ENCODE data around the gene RABL2A. TPM values are rescaled to one million over a fixed set of nuclear protein-coding genes. Genes with fewer than 3 reads are reported as not detected.
"Not testable (repeated sequence)": the region's sequence is repeated elsewhere in the genome, so short reads cannot be mapped to it uniquely, and the experiment has no call there.

The RABL2A gene
- 1.9 and 2.6 TPM in 2 replicates for total RNA-seq (2014; rRNA removed; shearing (Covaris generic); ENCODE audit: low replicate concordance)

DNA sequence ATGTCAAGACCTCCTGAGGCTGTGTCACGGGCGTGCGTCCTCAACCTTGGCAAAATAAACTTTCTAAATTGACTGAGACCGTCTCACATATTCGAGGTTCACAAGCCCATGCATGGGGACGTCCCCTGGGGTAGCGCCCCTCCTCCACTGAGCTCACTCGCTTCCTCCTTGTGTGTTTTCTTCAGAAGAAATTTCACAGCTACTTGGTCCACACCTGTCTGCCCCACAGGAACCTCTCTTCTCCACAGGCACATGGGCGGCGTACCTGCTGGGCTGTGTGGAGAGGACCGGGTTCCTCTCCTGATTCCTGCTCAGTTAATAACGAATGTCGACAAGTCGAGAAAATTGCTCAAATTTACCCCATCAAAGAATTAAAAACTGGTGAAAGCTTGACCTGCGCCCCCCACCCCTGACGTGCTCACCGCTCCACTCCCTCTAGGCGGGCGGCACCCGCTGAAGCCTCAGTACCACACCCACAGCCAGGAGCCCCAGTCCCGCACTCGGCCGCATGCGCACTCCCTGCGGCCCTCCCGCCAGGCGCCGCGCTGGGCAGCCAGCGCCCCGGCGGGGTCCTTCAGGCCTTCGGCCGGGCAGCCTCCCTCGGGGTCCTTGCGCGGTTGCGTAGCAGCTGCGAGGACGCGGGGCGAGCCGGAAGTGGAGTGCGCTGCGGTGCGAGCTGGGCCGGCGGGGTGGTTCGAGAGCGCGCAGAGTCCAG is at the start of gene RABL2A:
TSS of gene RABL2A (plus strand) at position 651 of the 715 bp plus-strand sequence. CDS start 1,341 bp downstream, outside the sequence.
- peak; percentile 74 for DNase-seq
- not testable (repeated sequence) for H3K9me3 ChIP-seq, H3K27me3 ChIP-seq, H3K36me3 ChIP-seq
- peak within 1 kb of the TSS; percentile 39 for H3K4me3 ChIP-seq

DNA sequence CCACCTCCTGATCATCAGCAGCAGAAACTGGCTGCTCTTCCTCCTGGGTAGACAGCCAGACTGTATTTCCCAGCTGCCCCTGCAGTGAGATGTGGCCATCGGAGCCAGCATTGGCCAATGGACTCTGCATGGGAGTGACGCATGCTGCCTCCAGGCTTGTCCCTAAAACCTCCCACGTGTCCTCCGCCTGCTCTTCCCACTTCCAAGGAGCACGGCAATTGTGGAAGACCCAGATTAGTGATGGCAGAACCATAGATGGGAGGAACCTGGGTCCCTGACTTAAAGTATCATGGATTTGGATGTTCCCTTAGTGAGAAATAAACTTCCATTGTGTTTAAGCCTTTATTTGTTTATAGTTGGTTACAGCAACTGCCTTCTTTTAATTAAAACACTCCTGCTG is 48.6 kb upstream of the RABL2A start:
- H3K27me3 ChIP-seq, H3K4me3 ChIP-seq, H3K9me3 ChIP-seq, H3K36me3 ChIP-seq: not testable (repeated sequence)
- peak; percentile 89 for DNase-seq

DNA sequence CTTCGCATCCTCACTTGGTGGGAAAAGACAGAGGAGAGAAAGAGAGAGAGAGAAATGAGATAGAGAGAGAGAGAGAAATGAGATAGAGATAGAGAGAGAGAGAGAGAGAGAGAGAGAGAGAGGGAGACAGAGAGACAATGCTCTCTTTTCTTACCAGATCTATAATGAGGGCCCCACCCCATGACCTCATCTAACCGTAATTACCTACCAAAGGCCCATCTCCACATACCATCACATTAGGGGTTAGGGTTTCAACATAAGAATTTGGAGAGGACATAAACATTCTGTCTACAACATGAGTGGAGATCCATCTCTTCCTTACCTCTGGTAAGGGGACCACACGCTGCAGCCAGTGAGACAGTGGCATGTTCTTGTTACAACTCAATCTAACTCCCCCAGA is 44.6 kb upstream of the RABL2A start:
- not testable (repeated sequence) for H3K27me3 ChIP-seq, H3K4me3 ChIP-seq, H3K9me3 ChIP-seq, H3K36me3 ChIP-seq, DNase-seq

DNA sequence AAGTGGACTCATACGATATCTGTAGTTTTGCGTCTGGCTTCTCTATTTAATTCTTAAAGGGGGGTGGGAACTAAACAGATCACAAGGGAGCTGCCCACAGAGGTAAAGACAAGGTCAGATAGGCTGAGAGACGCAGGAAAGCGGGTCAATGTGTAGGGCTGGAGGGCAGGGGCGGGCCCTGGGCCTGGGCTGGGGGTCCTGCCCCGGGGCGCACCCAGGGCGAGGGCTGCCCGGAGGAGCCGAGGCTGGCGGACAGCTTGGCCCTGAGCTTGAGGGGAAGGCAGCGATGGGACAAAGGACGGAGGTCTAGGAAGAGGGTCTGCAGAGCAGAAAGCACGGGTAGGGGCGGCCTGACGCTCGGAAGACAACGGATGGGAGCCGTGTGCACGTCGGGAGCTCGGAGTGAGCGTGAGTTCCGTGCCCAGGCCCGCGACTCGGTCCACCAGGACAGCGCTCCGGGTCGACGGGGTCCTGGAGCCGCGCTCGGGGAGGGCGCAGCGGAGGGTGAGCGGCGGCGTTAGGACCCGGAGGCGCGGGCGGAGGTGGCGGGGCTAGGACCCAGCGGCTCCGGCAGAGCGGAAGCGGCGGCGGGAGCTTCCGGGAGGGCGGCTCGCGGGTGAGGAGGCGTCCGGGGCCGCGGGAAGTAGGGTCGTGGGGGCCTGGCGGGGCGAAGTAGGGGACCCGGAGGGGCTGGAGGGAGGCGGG is 43.4 kb upstream of the RABL2A start:
- peak overlapping the region; percentile 69 for H3K4me3 ChIP-seq
- peak; percentile 84 for DNase-seq
- not testable (repeated sequence) for H3K9me3 ChIP-seq, H3K27me3 ChIP-seq, H3K36me3 ChIP-seq

DNA sequence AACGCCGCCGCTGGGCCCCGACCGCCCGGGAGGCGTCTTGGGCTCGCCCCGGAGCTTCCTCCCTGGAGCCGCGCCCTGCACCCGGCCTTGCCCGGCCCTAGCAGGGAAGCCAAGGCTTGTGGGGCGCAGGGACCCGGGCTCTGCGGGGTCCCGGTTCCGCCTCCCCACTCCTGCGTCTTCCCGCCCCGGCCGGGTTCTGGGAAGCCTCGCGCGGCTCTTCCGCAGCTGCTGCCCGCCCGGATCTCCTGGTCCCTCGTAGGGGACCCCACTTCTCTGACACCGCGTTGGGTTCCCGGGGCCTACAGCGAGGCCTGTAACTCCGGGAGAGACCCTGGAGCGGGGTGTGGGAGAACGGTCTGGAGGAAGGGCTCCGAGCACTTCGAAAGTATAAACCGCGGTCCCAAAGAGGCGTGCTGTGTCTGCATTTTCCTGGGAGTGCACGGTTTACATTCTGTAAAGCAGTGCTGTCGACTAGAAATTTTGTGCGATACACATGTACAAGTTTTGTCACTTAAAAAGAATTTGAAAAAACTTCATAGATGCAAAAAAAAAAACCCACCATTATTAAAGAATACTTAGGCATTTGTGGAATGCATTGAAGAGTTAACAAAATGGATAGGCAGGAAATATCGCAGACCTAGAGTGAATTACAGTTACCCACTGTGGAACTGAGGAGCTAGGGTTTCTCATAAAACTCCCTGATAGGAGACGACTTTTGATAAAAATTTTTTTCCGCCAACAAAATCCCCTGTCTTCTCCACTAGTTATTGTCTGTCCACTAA is 42.6 kb upstream of the RABL2A start:
- not testable (repeated sequence) for H3K27me3 ChIP-seq, H3K36me3 ChIP-seq, H3K9me3 ChIP-seq
- peak; percentile 16 for DNase-seq
- peak overlapping the region; percentile 69 for H3K4me3 ChIP-seq

DNA sequence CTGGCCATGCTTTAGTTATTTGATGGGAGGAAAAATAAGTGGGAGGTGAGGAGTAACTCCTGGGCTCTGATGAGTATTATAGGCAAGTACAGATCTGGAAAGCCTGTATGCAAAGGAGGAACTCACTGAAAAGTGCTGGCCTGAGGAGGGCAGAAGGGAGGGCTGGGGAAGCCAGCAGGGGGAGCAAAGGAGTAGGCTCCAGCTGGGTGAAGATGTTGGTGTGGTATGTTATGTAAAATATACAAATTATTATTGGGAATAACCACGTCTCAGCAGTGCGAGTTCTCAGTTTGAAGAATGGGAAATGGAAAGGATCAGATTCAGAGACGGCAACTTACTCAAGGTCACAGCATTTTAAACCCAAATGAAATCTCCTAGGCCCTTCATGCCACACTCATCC is 39.9 kb upstream of the RABL2A start:
- H3K36me3 ChIP-seq, H3K4me3 ChIP-seq, H3K27me3 ChIP-seq, H3K9me3 ChIP-seq: not testable (repeated sequence)
- peak; percentile 44 for DNase-seq

DNA sequence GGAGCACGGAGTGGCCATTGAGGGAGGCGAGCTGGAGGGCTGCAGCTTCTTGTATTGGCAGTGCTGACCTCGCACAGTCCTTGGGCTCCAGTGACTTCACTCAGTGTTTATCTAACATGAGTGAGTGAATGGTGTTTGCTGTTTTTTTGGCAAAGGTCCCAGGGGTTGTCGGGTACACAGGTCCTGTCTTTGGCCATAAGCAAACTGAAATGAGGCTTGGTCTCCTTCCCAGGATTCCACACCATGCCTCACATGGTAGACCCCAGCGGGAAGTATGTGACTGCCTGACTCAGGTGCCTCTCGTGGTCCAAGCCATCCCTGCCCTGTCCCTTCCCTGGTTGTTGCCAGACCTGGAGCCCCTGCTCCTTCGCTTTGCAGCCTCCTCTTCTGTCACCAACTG is 37.5 kb upstream of the RABL2A start:
- H3K36me3 ChIP-seq, H3K27me3 ChIP-seq, H3K9me3 ChIP-seq, DNase-seq, H3K4me3 ChIP-seq: not testable (repeated sequence)

DNA sequence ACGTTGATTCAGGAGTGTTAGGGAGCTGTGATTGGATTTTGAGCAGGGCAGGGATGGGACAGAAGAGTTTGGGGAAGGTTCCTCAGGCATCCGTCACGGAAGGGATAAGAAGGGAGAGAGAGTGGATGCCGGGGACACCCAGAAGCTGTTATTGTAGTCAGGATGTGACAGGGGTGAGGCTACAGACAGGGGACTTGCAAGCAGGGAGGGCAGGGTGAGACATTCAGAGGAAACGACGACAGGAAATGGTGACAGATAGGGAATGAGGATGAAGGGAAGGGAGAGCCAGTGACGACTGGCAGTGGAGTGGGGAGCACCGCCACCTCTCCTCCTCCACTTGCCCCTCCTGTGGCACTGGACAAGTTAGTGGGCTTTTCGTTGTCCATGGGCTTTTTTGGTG is 35.1 kb upstream of the RABL2A start:
- not testable (repeated sequence) for DNase-seq, H3K27me3 ChIP-seq, H3K4me3 ChIP-seq, H3K9me3 ChIP-seq, H3K36me3 ChIP-seq

DNA sequence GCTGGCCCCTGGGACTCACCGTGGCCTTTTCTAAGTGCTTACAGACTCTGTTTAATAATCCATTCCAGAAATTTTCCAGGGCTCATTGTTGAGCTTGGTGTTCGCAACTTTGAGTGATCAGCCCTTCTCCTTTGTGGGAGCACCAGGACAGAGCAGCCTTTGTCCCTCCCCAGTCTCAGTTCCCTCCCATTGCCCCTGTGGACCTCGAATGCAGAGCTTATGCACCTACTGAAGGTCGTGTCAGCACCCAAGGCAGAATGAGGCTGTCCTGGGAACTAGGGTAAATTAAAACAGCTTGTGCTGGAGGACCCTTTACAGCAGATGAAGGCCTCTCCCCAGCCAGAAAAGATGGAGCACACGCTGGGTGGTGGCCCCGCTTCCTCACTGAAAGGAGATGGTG is 33.8 kb upstream of the RABL2A start:
- not testable (repeated sequence) for H3K27me3 ChIP-seq, H3K4me3 ChIP-seq, H3K36me3 ChIP-seq, DNase-seq, H3K9me3 ChIP-seq

DNA sequence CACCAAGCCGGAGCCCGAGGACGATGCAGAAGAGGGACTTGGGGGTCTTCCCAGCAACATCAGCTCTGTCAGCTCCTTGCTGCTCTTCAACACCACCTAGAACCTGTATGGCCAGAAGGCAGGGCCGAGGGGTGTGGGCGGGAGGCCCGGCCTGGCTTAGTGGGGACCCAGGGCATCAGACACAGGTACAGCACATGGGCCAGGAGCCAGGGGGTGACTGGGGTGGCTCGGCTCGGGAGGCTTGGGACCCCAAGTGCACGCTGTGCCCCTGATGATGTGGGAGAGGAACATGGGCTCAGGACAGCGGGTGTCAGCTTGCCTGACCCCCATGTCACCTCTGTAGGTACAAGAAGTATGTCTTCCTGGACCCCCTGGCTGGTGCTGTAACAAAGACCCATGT is 31.3 kb upstream of the RABL2A start:
- not testable (repeated sequence) for H3K36me3 ChIP-seq, H3K4me3 ChIP-seq, H3K27me3 ChIP-seq, DNase-seq, H3K9me3 ChIP-seq

DNA sequence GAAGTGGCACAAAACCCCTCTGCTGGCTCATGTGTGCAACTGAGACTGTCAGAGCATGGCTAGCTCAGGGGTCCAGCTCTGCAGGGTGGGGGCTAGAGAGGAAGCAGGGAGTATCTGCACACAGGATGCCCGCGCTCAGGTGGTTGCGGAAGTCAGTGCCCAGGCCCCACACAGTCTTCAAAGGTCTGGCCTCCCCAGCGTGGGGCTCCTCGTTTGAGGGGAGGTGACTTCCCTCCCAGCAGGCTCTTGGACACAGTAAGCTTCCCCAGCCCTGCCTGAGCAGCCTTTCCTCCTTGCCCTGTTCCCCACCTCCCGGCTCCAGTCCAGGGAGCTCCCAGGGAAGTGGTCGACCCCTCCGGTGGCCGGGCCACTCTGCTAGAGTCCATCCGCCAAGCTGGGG is 29.9 kb upstream of the RABL2A start:
- not testable (repeated sequence) for H3K36me3 ChIP-seq, H3K27me3 ChIP-seq

DNA sequence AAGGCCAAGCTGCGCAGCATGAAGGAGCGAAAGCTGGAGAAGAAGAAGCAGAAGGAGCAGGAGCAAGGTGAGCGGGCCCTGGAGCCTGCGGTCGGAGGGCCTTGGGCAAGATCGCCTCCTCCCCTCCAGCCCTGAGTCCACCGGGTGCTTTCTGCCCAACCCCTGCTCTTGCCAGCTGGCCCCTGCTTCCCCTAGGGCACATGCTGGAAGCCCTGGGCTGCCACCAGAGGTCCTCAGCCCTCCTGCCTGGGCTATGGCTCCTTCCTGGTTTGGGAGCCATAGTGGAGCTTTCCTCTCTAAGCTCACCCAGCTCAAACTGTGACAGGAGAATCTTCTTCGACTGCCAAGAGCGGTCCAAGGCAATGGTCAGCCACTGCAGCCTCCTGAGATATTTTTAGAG is 29.5 kb upstream of the RABL2A start:
- H3K36me3 ChIP-seq, H3K27me3 ChIP-seq, H3K9me3 ChIP-seq, H3K4me3 ChIP-seq: not testable (repeated sequence)
- peak; percentile 20 for DNase-seq

More for the DNA sequence above, 29.9 kb upstream of the RABL2A start:
- not testable (repeated sequence) for DNase-seq, H3K4me3 ChIP-seq, H3K9me3 ChIP-seq

DNA sequence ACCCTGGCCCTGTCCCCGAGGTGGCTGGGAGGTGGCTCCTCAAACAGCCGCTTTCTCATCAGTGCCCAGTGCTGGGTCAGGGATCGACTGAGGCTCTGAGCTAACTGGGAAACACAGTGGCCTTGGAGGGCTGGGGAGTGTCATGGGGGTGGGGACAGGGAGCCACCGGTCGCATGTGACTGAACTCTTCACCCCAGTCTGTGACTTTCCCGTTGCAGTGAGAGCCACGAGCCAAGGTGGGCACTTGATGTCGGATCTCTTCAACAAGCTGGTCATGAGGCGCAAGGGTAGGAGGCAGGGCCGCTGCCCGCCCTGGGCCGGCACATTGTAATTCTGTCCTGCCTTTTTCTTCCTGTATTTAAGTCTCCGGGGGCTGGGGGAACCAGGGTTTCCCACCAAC is 28.9 kb upstream of the RABL2A start:
- H3K27me3 ChIP-seq, H3K4me3 ChIP-seq, H3K9me3 ChIP-seq, H3K36me3 ChIP-seq, DNase-seq: not testable (repeated sequence)

DNA sequence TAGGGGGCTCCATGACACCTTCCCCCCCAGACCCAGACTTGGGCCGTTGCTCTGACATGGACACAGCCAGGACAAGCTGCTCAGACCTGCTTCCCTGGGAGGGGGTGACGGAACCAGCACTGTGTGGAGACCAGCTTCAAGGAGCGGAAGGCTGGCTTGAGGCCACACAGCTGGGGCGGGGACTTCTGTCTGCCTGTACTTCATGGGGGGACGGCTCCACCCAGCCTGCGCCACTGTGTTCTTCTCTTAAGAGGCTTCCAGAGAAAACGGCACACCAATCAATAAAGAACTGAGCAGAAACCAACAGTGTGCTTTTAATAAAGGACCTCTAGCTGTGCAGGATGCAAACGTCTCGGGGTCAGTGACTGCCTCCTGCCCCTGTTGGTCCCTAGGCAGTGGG is 28.3 kb upstream of the RABL2A start:
- H3K9me3 ChIP-seq, DNase-seq, H3K36me3 ChIP-seq, H3K4me3 ChIP-seq, H3K27me3 ChIP-seq: not testable (repeated sequence)

DNA sequence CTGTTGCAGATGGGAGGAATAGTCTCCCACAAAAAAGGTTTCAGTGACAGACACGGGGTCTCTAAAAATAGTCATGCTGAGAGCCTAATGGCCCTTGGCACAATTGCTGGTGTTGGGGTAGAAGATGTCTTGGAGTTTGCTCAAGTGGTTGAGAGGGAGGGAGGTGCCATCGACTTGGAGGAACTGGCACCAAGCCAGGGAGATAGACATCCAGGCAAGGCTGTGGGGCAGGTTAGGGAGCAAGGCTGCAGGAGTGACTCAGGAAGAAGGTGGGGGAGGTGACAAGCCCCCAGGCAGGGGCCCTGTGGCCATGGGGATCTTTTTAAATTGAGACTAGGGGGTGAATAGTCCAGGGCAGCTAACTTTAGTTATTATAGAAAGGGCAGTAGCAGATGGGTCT is 27.9 kb upstream of the RABL2A start:
- not testable (repeated sequence) for H3K4me3 ChIP-seq, H3K27me3 ChIP-seq, DNase-seq, H3K36me3 ChIP-seq, H3K9me3 ChIP-seq

DNA sequence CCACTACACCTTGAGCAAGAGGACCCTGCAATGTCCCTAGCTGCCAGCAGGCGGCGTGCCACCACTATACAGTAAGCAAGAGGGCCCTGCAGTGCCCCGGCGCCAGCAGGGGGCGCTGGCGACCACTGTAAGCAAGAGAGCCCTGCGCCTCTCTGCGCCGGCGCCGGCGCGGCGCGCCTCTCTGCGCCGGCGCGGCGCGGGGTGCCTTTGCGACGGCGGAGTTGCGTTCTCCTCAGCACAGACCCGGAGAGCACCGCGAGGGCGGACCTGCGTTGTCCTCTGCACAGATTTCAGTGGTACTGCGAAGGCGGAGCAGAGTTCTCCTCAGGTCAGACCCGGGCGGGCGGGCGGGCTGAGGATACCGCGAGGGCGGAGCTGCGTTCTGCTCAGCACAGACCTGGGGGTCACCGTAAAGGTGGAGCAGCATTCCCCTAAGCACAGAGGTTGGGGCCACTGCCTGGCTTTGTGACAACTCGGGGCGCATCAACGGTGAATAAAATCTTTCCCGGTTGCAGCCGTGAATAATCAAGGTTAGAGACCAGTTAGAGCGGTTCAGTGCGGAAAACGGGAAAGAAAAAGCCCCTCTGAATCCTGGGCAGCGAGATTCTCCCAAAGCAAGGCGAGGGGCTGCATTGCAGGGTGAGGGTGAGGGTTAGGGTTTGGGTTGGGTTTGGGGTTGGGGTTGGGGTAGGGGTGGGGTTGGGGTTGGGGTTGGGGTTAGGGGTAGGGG is 24.9 kb upstream of the RABL2A start:
- not testable (repeated sequence) for H3K4me3 ChIP-seq, H3K27me3 ChIP-seq, H3K36me3 ChIP-seq, H3K9me3 ChIP-seq
- DNase-seq = peak; percentile 14

DNA sequence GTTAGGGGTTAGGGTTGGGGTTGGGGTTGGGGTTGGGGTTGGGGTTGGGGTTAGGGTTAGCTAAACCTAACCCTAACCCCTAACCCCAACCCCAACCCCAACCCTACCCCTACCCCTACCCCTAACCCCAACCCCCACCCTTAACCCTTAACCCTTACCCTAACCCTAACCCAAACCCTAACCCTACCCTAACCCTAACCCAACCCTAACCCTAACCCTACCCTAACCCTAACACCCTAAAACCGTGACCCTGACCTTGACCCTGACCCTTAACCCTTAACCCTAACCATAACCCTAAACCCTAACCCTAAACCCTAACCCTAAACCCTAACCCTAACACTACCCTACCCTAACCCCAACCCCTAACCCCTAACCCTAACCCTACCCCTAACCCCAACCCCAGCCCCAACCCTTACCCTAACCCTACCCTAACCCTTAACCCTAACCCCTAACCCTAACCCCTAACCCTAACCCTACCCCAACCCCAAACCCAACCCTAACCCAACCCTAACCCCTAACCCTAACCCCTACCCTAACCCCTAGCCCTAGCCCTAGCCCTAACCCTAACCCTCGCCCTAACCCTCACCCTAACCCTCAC is 24.1 kb upstream of the RABL2A start:
- H3K4me3 ChIP-seq = peak overlapping the region; percentile 70
- H3K9me3 ChIP-seq = no peaks in the 10 kb centered on the region
- no peaks in the 10 kb centered on the region for H3K27me3 ChIP-seq
- H3K36me3 ChIP-seq = no peaks in the 10 kb centered on the region
- DNase-seq = no peak

Measured in MG63 (cell line).